Fibroblast of gingiva (primary cell): Measurements from ENCODE around the gene CAPG.
"Not testable (repeated sequence)": the region's sequence is repeated elsewhere in the genome, so short reads cannot be mapped to it uniquely, and the experiment has no call there.

Source experiments
- DNase-seq: peaks from one replicate; pipeline ENCODE4 v3.0.0-alpha.2; 2011; ENCODE audit warnings: low read depth

CAPG gene

DNA sequence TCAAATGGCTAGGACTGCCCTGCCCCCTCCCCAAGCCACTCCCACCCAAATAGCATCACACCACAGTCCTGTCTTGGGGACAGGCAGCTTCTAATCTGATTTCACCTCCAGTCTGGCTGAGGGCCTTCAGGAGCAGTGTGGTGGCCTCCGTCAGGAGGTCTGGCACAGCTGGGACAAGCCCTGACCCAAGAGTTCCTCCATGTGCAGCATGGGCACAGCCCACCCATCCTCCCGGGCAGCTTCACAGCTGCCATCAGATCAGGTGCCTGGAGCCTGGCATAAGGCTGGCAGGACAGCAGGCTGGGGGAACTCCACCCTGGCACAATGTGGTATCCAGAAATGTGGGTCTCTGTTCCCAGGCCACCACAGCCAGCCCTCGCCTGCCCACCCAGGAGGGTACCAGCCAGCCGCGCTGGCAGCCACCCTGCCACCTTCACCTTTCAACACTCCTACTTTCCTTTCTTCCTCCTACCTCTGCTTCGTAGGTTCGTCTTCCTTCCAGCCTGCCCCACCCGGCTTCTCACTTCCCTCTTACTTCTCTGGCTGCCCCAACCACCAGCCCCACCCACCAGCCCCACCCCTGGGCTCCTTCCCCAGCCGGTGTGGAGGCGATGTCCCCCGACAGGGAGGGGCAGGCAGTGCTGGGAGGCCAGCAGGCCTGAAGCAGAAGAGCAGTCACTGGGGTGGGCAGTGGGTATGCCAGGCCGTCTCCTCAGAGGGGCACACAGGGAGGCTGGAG, at the start of gene CAPG:
Gene CAPG (minus strand): TSS at position 522 of the 739 bp plus-strand sequence. CDS start 8,221 bp downstream, outside the sequence.
- DNase-seq, result no peak

GRCh38 chr2:85459771-85460170, 49.6 kb upstream of the CAPG start:
- no peak for DNase-seq

GRCh38 chr2:85458601-85459563, 48.7 kb upstream of the CAPG start:
- no peak for DNase-seq

- DNase-seq, result no peak
Measured at GRCh38 chr2:85457877-85458316, 47.7 kb upstream of the CAPG start.

DNA sequence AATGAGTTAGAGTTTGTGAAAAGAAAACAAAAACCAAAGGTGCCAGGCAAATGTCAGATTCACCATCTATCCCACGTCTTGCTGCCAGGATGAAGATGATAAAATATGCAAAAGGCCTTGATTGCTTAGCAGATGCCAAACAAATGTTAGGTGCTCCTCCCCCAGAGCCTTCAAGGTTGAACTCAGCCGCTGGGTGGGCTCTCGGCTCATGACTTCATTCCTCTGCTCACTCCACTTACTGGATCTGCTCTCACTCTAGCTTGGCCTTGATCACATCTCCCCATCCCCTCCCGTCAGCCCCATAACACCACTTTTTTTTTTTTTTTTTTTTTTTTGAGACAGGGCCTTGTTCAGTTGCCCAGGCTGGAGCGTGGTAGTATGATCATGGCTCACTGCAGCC, 46.9 kb upstream of the CAPG start:
- no peak for DNase-seq

GRCh38 chr2:85455552-85456090, 45.5 kb upstream of the CAPG start:
- no peak for DNase-seq

GRCh38 chr2:85453571-85453970, 43.4 kb upstream of the CAPG start:
- DNase-seq, result no peak

DNA sequence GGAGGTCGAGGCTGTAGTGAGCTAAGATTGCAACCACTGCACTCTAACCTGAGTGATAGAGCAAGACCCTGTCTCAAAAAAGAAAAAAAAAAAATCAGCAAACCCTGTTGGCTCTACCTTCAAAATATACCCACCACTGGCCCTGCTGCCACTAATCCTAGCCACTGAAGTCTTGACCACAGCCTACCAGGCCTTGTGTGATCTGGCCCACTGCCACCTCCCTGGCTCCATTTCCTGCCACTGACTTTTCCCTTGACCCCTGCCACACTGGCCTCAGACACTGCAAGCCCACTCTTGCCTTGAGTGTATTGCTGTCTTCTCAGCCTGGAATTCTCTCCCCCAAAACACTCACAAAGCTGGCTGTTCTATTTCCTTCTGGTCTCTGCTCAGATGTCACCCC, 42.1 kb upstream of the CAPG start:
- DNase-seq, result no peak

DNA sequence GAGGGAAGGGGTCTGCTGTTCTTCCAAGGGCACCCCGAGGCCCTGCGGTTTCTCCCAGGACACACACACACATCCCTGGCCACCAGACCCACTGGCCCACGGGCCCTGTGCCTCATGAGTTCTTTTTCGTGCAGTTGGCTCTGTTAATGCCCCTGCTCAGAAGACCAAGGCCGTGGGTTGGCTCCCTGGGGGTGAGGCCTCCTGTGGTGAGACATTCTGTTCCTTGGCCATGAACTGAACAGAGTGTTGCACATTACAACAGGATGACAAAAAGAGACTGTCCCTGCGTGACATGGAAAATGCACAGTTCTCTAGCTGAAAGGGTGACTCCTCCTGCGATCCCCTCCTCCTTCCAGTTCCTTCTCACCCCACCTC, 39.0 kb upstream of the CAPG start:
- no peak for DNase-seq

DNA sequence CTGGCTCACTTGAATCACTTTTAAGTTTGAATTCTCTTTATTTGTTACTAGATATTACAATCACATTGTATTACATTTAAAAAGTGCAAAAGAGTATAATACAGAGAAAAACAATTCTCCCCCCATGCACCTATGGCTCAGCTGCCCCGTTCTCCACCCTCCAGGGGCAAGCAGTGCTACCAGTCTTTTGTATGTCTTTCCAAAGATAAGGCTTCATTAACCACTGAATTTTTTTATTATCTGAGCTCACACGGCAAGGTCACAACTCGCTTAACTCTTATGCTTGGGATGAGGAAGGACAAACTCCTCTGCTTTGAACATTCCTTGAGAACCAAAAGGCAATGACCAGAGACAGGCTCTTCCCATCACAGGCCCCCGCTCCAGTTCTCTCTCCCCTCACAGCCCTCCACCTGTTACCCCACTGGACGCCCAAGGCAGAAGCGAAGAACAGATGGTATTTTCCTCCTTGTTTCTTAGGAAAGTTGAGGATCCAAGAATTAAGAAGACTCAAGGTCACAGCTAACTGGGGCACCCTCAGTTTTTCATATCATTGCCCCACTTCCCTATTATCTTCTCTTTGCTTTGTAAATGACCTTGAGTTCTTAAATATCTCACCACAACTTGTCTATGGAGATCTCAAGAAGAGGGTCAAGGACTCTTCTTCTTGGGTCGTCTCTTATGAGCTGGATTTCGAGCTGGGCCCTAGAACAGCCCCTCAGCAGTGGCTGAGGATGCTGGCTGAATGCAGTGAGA, 38.5 kb upstream of the CAPG start:
- DNase-seq, result no peak

DNA sequence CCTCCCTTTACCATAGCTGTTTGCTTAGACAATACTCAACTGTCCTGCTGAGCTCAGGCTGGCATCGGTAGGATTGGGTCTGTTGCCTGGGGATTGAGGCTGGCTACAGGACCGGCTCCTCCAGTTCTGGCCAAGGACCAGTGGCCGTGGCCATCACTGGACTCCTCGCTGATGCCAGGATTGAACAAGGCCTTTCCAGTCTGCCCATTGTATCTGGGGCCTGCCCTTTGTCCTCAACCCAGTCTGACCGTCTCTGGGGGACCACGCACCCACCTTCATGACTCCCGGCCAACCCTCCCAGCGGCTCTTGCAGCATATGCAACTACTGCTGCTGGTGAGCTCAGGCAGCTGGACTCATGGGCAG, 37.0 kb upstream of the CAPG start:
- no peak for DNase-seq

- DNase-seq, result no peak
Measured at GRCh38 chr2:85446296-85447221, 36.4 kb upstream of the CAPG start.

DNA sequence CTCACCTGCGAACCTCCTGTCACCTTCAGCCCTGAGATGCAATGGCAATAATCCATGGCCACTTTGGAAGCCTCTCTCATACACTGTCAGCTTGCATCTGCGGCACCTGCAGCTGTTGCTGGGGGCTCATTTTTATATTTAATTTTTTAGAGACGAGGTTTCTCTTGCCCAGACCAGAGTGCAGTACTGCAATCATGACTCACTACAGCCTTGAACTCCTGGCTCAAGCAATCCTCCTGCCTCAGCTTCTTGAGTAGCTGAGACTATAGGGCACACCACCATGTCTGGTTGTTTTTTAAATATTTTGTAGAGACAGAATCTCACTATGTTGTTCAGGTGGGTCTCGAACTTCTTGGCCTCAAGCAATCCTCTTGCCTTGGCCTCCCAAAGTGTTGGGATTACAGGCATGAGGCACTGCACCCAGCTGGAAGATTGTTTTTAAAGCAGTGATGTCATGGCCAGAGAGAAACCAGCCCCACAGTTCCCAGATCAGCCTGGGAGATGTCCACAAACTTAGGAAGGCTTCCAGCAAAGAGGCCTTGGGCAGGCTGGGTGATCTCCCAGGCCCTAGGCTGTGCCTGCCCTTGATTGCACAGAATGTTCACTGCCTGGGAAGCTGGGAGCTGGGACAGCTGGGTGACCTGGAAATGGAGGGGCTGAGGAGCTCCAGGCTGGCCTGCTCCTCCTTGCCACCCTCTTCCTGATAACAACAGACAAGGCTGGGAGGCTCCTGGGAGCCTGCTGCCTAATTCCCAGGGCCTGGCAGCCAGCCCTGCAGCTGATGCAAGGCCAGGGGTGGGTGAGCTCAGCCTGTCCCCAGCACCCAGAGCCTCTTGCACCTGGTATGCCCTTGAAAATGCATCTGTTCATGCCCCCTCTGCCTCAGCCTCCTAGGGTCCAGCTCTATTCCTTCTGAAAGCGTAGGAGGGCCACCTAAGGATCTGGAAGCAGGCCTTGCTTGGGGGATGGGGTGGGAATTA, 35.4 kb upstream of the CAPG start:
- DNase-seq, result peak; percentile 81

GRCh38 chr2:85444629-85445172, 34.5 kb upstream of the CAPG start:
- DNase-seq, result peak; percentile 40

DNA sequence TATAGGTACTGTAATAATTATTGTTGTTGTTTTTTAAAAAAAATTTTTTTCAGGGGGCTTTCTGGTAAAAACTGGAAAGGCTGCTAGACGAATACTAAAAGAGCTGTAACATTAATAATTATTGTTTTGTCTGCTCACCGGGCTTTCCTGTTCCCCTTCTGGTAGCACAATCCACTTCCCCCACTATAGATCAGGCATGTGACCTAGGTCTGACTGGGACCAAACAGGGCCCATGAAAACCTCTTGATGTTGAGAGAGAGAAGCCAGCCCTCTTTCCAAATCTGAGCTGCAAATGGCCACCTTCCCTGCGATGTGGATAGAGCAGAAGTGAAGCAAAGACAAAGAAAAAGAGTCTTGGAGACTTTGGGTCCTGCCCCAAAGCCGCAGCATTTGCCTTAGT, 31.7 kb upstream of the CAPG start:
- no peak for DNase-seq

GRCh38 chr2:85440729-85441128, 30.6 kb upstream of the CAPG start:
- no peak for DNase-seq

DNA sequence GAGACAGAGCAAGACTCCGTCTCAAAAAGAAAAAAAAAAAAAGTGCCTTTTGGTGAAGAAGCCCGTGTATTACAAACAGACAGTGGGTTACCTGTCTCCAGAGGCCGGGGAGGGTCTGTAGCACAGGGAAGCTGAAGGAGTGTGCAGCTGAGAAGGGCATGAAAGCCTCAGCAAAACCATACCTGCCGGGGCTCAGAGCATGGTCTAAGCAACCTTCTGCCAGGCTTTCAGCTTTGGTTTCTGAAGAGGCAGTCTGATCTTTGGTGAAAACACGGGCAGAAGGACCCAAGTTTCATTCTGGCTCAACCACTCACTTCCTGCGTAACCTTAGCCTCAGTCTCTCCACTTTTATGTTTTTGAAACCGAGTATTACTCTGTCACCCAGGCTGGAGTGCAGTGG, 29.8 kb upstream of the CAPG start:
- no peak for DNase-seq

GRCh38 chr2:85439569-85439968, 29.4 kb upstream of the CAPG start:
- DNase-seq, result not testable (repeated sequence)

DNA sequence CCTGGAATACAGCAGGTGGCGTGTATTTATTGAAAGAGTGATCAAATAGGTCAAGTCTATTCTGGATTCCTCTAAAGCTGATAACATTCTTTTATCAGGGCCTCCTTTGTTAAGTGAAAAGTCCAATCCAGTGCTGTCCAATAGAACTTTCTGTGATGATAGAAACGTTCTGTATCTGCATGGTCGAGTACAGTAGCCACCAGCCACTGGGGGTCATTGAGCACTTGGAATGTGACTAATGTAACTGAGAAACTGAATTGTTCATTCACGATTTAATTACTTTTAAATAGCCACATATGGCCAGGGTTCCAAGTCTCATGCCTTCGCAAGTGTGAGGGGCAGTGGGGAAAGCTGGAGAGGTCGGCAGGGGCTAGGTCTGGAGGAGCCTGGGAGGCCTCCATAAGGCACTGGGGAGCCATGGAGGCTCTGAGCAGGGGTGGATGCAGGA, 28.9 kb upstream of the CAPG start:
- no peak for DNase-seq
